Measurements from ENCODE around the gene B3GNT9. TPM values are rescaled to one million over a fixed set of nuclear protein-coding genes. Genes with fewer than 3 reads are reported as not detected.
A peak's percentile ranks its signal among the peaks of the same experiment; 100 is the strongest.

Gene B3GNT9
- total RNA-seq, 3 donors from 2014 or later = 1.3 to 1.9 (median 1.3) TPM

GRCh38 chr16:67109407-67110135 lies 41.2 kb downstream of the B3GNT9 start, which contains the start of gene PHAF1:
TSS of gene PHAF1 (plus strand) at chr16:67109941. CDS start at chr16:67110176, 235 bp downstream.
- peaks cover 20% of the 10 kb centered on the region for H3K4me1 Mint-ChIP-seq (ENCODE audit: low read depth)
- H3K36me3 Mint-ChIP-seq (ENCODE audit: insufficient read depth) = no peaks in the 10 kb centered on the region
- DNase-seq = peak; percentile 96
- no peaks in the 10 kb centered on the region for H3K27me3 Mint-ChIP-seq (ENCODE audit: low read depth)
- H3K4me3 Mint-ChIP-seq = peak within 1 kb of the TSS; percentile 96
- no peaks in the 10 kb centered on the region for H3K9me3 Mint-ChIP-seq
- ATAC-seq = peak; percentile 92 to 96

- Mint-ChIP-seq H3K9me3 (no peaks in the 10 kb centered on the region), H3K4me1 (ENCODE audit: low read depth) (peaks cover 17% of the 10 kb centered on the region), H3K27me3 (ENCODE audit: low read depth) (no peaks in the 10 kb centered on the region), H3K36me3 (ENCODE audit: insufficient read depth) (no peaks in the 10 kb centered on the region), H3K4me3 (peak overlapping the region; percentile 96)
- ATAC-seq = no peak
- DNase-seq = no peak
Measured at GRCh38 chr16:67108931-67109406, 41.8 kb downstream of the B3GNT9 start.

- Mint-ChIP-seq H3K9me3 (no peaks in the 10 kb centered on the region), H3K36me3 (ENCODE audit: insufficient read depth) (no peaks in the 10 kb centered on the region), H3K4me1 (ENCODE audit: low read depth) (peaks cover 17% of the 10 kb centered on the region), H3K4me3 (no peak overlapping the region), H3K27me3 (ENCODE audit: low read depth) (no peaks in the 10 kb centered on the region)
- no peak for ATAC-seq
- no peak for DNase-seq
Measured at GRCh38 chr16:67108489-67108888, 42.3 kb downstream of the B3GNT9 start.

GRCh38 chr16:67105881-67106280 lies 44.9 kb downstream of the B3GNT9 start:
- ATAC-seq (no peak), DNase-seq (no peak)
- Mint-ChIP-seq H3K36me3 (ENCODE audit: insufficient read depth) (no peaks in the 10 kb centered on the region), H3K4me1 (ENCODE audit: low read depth) (peaks cover 10% of the 10 kb centered on the region), H3K9me3 (no peaks in the 10 kb centered on the region), H3K27me3 (ENCODE audit: low read depth) (no peaks in the 10 kb centered on the region), H3K4me3 (no peak overlapping the region)

GRCh38 chr16:67105246-67105645 lies 45.6 kb downstream of the B3GNT9 start:
- no peak for ATAC-seq
- Mint-ChIP-seq H3K27me3 (ENCODE audit: low read depth) (no peaks in the 10 kb centered on the region), H3K36me3 (ENCODE audit: insufficient read depth) (no peaks in the 10 kb centered on the region), H3K4me1 (ENCODE audit: low read depth) (peaks cover 6% of the 10 kb centered on the region), H3K4me3 (no peak overlapping the region), H3K9me3 (no peaks in the 10 kb centered on the region)
- DNase-seq = no peak

- no peaks in the 10 kb centered on the region for H3K36me3 Mint-ChIP-seq (ENCODE audit: insufficient read depth)
- H3K4me1 Mint-ChIP-seq (ENCODE audit: low read depth) = peaks cover 6% of the 10 kb centered on the region
- no peaks in the 10 kb centered on the region for H3K9me3 Mint-ChIP-seq
- H3K4me3 Mint-ChIP-seq = no peak overlapping the region
- no peak for DNase-seq
- no peak for ATAC-seq
- no peaks in the 10 kb centered on the region for H3K27me3 Mint-ChIP-seq (ENCODE audit: low read depth)
Measured at GRCh38 chr16:67104845-67105244, 46.0 kb downstream of the B3GNT9 start.

GRCh38 chr16:67104061-67104460 lies 46.7 kb downstream of the B3GNT9 start:
- H3K36me3 Mint-ChIP-seq (ENCODE audit: insufficient read depth) = peaks cover 4% of the 10 kb centered on the region
- no peaks in the 10 kb centered on the region for H3K9me3 Mint-ChIP-seq
- H3K4me3 Mint-ChIP-seq = no peak overlapping the region
- no peaks in the 10 kb centered on the region for H3K27me3 Mint-ChIP-seq (ENCODE audit: low read depth)
- peaks cover 2% of the 10 kb centered on the region for H3K4me1 Mint-ChIP-seq (ENCODE audit: low read depth)
- DNase-seq (no peak), ATAC-seq (no peak)

GRCh38 chr16:67101311-67102082 lies 49.3 kb downstream of the B3GNT9 start:
- DNase-seq (no peak), ATAC-seq (peak; percentile 77 to 80)
- Mint-ChIP-seq H3K4me1 (ENCODE audit: low read depth) (peaks cover 2% of the 10 kb centered on the region), H3K9me3 (no peaks in the 10 kb centered on the region), H3K36me3 (ENCODE audit: insufficient read depth) (peaks cover 4% of the 10 kb centered on the region), H3K4me3 (no peak overlapping the region), H3K27me3 (ENCODE audit: low read depth) (no peaks in the 10 kb centered on the region)

GRCh38 chr16:67100569-67101310 lies 50.1 kb downstream of the B3GNT9 start:
- H3K4me1 Mint-ChIP-seq (ENCODE audit: low read depth) = peaks cover 2% of the 10 kb centered on the region
- ATAC-seq (no peak), DNase-seq (no peak)
- no peak overlapping the region for H3K4me3 Mint-ChIP-seq
- H3K36me3 Mint-ChIP-seq (ENCODE audit: insufficient read depth) = peaks cover 4% of the 10 kb centered on the region
- H3K9me3 Mint-ChIP-seq = no peaks in the 10 kb centered on the region
- no peaks in the 10 kb centered on the region for H3K27me3 Mint-ChIP-seq (ENCODE audit: low read depth)

GRCh38 chr16:67098599-67098998 lies 52.2 kb downstream of the B3GNT9 start:
- Mint-ChIP-seq H3K4me1 (ENCODE audit: low read depth) (no peaks in the 10 kb centered on the region), H3K9me3 (no peaks in the 10 kb centered on the region), H3K36me3 (ENCODE audit: insufficient read depth) (peaks cover 6% of the 10 kb centered on the region), H3K4me3 (no peak overlapping the region), H3K27me3 (ENCODE audit: low read depth) (no peaks in the 10 kb centered on the region)
- DNase-seq = no peak
- no peak for ATAC-seq

Other genes with a start within 250 kb of the B3GNT9 start
- not detected for gene CDH16, start 232.1 kb downstream of the B3GNT9 start, total RNA-seq
- gene RRAD, start 225.5 kb downstream of the B3GNT9 start, total RNA-seq = under 1 TPM; 0.15 to 0.50 (median 0.38) TPM
- gene CIAO2B, start 216.6 kb downstream of the B3GNT9 start, total RNA-seq = 100 to 1,000 TPM; 201 to 220 (median 212) TPM
- gene CES2, start 215.5 kb downstream of the B3GNT9 start, total RNA-seq = 10 to 100 TPM; 22.6 to 25.3 (median 24.3) TPM
- gene CES3, start 189.7 kb downstream of the B3GNT9 start, total RNA-seq = under 1 TPM in 2 of 3 donors, not detected in 1; 0.10 to 0.30 TPM
- 10 to 100 TPM in 1 of 3 donors, 1 to 10 TPM in 2; 6.2 to 10.7 (median 6.6) TPM for gene CES4A, start 162.4 kb downstream of the B3GNT9 start, total RNA-seq
- gene CBFB, start 121.8 kb downstream of the B3GNT9 start, total RNA-seq = 100 to 1,000 TPM; 128 to 132 (median 129) TPM
- gene PHAF1, start 41.1 kb downstream of the B3GNT9 start, total RNA-seq = 10 to 100 TPM; 17.4 to 19.5 (median 18.6) TPM
- 10 to 100 TPM; 16.0 to 20.3 (median 17.4) TPM for gene TRADD, start 8.9 kb upstream of the B3GNT9 start, total RNA-seq
- gene FBXL8, start 9.0 kb upstream of the B3GNT9 start, total RNA-seq = 1 to 10 TPM; 4.8 to 8.9 (median 6.1) TPM
- gene HSF4, start 13.7 kb upstream of the B3GNT9 start, total RNA-seq = 1 to 10 TPM; 2.8 to 6.1 (median 4.0) TPM
- gene NOL3, start 19.5 kb upstream of the B3GNT9 start, total RNA-seq = 1 to 10 TPM in 2 of 3 donors, under 1 TPM in 1; 0.99 to 3.7 (median 1.4) TPM
- 10 to 100 TPM; 10.1 to 15.5 (median 14.7) TPM for gene MATCAP1, start 33.0 kb upstream of the B3GNT9 start, total RNA-seq
- not detected for gene EXOC3L1, start 39.1 kb upstream of the B3GNT9 start, total RNA-seq
- 100 to 1,000 TPM; 195 to 201 (median 198) TPM for gene E2F4, start 41.2 kb upstream of the B3GNT9 start, total RNA-seq
- 1 to 10 TPM; 5.1 to 5.9 (median 5.3) TPM for gene ELMO3, start 48.1 kb upstream of the B3GNT9 start, total RNA-seq
- 100 to 1,000 TPM; 109 to 130 (median 124) TPM for gene TMEM208, start 76.1 kb upstream of the B3GNT9 start, total RNA-seq
- 10 to 100 TPM; 64.0 to 86.6 (median 70.3) TPM for gene FHOD1, start 96.5 kb upstream of the B3GNT9 start, total RNA-seq
- 1 to 10 TPM; 3.2 to 4.0 (median 3.6) TPM for gene SLC9A5, start 98.0 kb upstream of the B3GNT9 start, total RNA-seq
- 10 to 100 TPM; 30.0 to 41.6 (median 37.0) TPM for gene PLEKHG4, start 128.5 kb upstream of the B3GNT9 start, total RNA-seq
- gene KCTD19, start 175.7 kb upstream of the B3GNT9 start, total RNA-seq = under 1 TPM in 2 of 3 donors, not detected in 1; 0.16 to 0.66 TPM
- gene LRRC36, start 175.8 kb upstream of the B3GNT9 start, total RNA-seq = not detected
- gene TPPP3, start 242.5 kb upstream of the B3GNT9 start, total RNA-seq = under 1 TPM in 1 of 3 donors, not detected in 2; 0.20 TPM